Kidney (tissue), 14 donors: ENCODE data around the gene CDC5L. TPM values are rescaled to one million over a fixed set of nuclear protein-coding genes. Genes with fewer than 3 reads are reported as not detected.

ENCODE experiments used
- DNase-seq, 5 donors: peaks; one replicate each; pipeline ENCODE4 v3.0.0-alpha.2; 2013 to 2020
- FAIRE-seq: peaks from 2 replicates; lab custom pipeline; 2012; peaks lifted over from hg19 to GRCh38; lab: Jason Lieb, UNC
- H3K27ac ChIP-seq, 2 donors: one replicate each; pipeline ENCODE4 v1.7.0; 2013; ENCODE audit warnings: low read depth in 2 of 2, low read length in 2 of 2, inconsistent platforms in 1 of 2
- H3K27me3 ChIP-seq: one replicate; pipeline ENCODE4 v1.7.1; 2013; ENCODE audit warnings: low read length, inconsistent platforms; ENCODE audit not compliant: control insufficient read depth, insufficient read depth
- H3K36me3 ChIP-seq, 3 donors: one replicate each; pipeline versions ENCODE4 v1.7.0 to v1.7.1; 2013; ENCODE audit warnings: low read length in 3 of 3, control low read depth in 1 of 3, inconsistent platforms in 1 of 3; ENCODE audit not compliant: insufficient read depth in 3 of 3, control insufficient read depth in 2 of 3
- H3K4me1 ChIP-seq, 3 donors: one replicate each; pipeline versions ENCODE4 v1.7.0 to v1.7.1; 2013; ENCODE audit warnings: low read length in 3 of 3, inconsistent platforms in 1 of 3, low read depth in 1 of 3; ENCODE audit not compliant: control insufficient read depth in 2 of 3, insufficient read depth in 2 of 3
- H3K4me3 ChIP-seq, 3 donors: one replicate each; pipeline versions ENCODE4 v1.7.0 to v1.8.1; 2013; ENCODE audit warnings: low read length in 3 of 3, control low read depth in 1 of 3, inconsistent platforms in 1 of 3
- H3K9ac ChIP-seq, 3 donors: one replicate each; pipeline versions ENCODE4 v1.7.0 to v1.7.1; 2013; ENCODE audit warnings: low read length in 3 of 3, control low read depth in 1 of 3, inconsistent platforms in 1 of 3
- H3K9me3 ChIP-seq, 3 donors: one replicate each; pipeline versions ENCODE4 v1.7.0 to v1.7.1; 2013; ENCODE audit warnings: low read length in 3 of 3, control low read depth in 1 of 3, inconsistent platforms in 1 of 3; ENCODE audit not compliant: control insufficient read depth in 2 of 3, insufficient read depth in 1 of 3
- CTCF ChIP-seq: IDR thresholded peaks from 3 replicates; pipeline ENCODE4 v1.5.1; 2012; ENCODE audit warnings: mild to moderate bottlenecking, moderate library complexity, borderline replicate concordance; ENCODE audit not compliant: insufficient read depth; ENCODE audit errors: extremely low read depth
- intact Hi-C: fragments of 100-400 bp; cut with DNase I; formaldehyde crosslinking; loops from one replicate; pipeline ENCODE4 v1.11.1; 2022
- microRNA-seq: library from miRNA; unstranded; fragments of <30 nt; microRNA quantifications from one replicate; pipeline ENCODE4 v1.2.0, GENCODE V29; 2020
- polyA plus RNA-seq: library from polyadenylated mRNA; stranded (reverse); fragments of 350-450 nt; fragmentation: Illumina TruSeq; extraction: RNeasy Lipid Tissue Mini Kit (QIAGEN cat#74804); gene quantifications from one replicate; pipeline ENCODE4 v1.2.3, GENCODE V29; 2014; ENCODE audit warnings: low read depth, low replicate concordance; ENCODE audit not compliant: insufficient read depth
- total RNA-seq: library from RNA; stranded (reverse); fragmentation: NEBNext Ultra II Directional; extraction: Animal tissue kit (Norgen Biotek cat#: 25700); gene quantifications from one replicate; pipeline ENCODE4 v1.2.1, GENCODE V29; 2021
- donor health status: control.
- donor health status: control.
- donor health status: control.
- donor health status: control.
- donor health status: control.
- donor health status: DM: yes; HTN: yes; CAD: no.
- donor health status: Normal renal cell carcinoma (clear cell type).

CDC5L gene
- total and polyA plus RNA-seq, 2 donors from 2014 or later, result 7.6 to 17.6 TPM

GRCh38 chr6:44499609-44500008 is 112.1 kb downstream of the CDC5L start:
- no peaks in the 10 kb centered on the region for H3K4me1 ChIP-seq
- no peak overlapping the region for H3K9ac ChIP-seq
- H3K9me3 ChIP-seq, result peaks cover 0 to 5% (median 0%) of the 10 kb centered on the region in 3 donors
- no peak for DNase-seq
- no peaks in the 10 kb centered on the region for H3K27me3 ChIP-seq
- no peak overlapping the region for H3K4me3 ChIP-seq
- no peak overlapping the region for H3K27ac ChIP-seq
- intact Hi-C loops, result no loop called here
- no peaks in the 10 kb centered on the region for H3K36me3 ChIP-seq
- no peak for FAIRE-seq
- no peak for TF ChIP-seq CTCF

Small RNA genes lying within 50 kb of the gene (microRNA-seq; reads per million reads assigned to microRNA genes)
- gene MIR4642, result not detected

Other genes with a start within 250 kb of the CDC5L start
- gene CAPN11, start 228.9 kb upstream of the CDC5L start, total RNA-seq, result 2.3 TPM
- 0.39 TPM for gene CAPN11, start 228.9 kb upstream of the CDC5L start, polyA plus RNA-seq
- 1.1 TPM for gene MYMX, start 170.8 kb upstream of the CDC5L start, total RNA-seq
- gene MYMX, start 170.8 kb upstream of the CDC5L start, polyA plus RNA-seq, result 2.2 TPM
- 74.6 TPM for gene SLC29A1, start 164.1 kb upstream of the CDC5L start, total RNA-seq
- 50.1 TPM for gene SLC29A1, start 164.1 kb upstream of the CDC5L start, polyA plus RNA-seq
- 551 TPM for gene HSP90AB1, start 140.6 kb upstream of the CDC5L start, total RNA-seq
- 499 TPM for gene HSP90AB1, start 140.6 kb upstream of the CDC5L start, polyA plus RNA-seq
- gene SLC35B2, start 130.2 kb upstream of the CDC5L start, total RNA-seq, result 45.1 TPM
- 49.5 TPM for gene SLC35B2, start 130.2 kb upstream of the CDC5L start, polyA plus RNA-seq
- 19.0 TPM for gene NFKBIE, start 122.2 kb upstream of the CDC5L start, total RNA-seq
- gene NFKBIE, start 122.2 kb upstream of the CDC5L start, polyA plus RNA-seq, result 12.6 TPM
- not detected for gene TMEM151B, start 117.3 kb upstream of the CDC5L start, total RNA-seq
- gene TMEM151B, start 117.3 kb upstream of the CDC5L start, polyA plus RNA-seq, result not detected
- gene AARS2, start 74.4 kb upstream of the CDC5L start, total RNA-seq, result 12.6 TPM
- 5.4 TPM for gene AARS2, start 74.4 kb upstream of the CDC5L start, polyA plus RNA-seq
- gene SPATS1, start 45.1 kb upstream of the CDC5L start, total RNA-seq, result not detected
- gene SPATS1, start 45.1 kb upstream of the CDC5L start, polyA plus RNA-seq, result not detected